ENCODE measurements around the gene GPR63.

The GPR63 gene

DNA sequence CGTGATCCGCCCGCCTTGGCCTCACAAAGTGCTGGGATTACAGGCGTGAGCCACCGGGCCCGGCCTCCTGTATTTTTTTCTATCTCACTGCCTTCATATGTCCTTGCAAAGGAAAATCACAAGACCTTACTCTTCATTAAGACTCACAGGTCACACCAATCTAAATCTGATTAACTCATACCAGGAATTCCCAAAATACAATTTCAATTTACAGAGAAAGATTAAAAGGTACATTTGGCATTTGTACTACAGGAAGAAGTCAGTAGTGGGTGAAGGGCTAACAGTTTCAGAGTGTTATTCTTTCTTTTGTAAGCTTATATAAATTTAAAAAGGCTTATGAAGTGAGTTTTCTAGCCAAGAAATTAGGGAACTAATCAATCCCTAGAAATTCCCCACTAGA, 87.4 kb downstream of the GPR63 start:
- DNase-seq: no peak
